K562 (cell line): ENCODE data around the gene TRMU. TPM values are rescaled to one million over a fixed set of nuclear protein-coding genes. Genes with fewer than 3 reads are reported as not detected.

Experiments used
- ATAC-seq: fragments of 200-7000 bp; cut with Tn5 transposase; 3 replicates; pipeline ENCODE4 v1.9.1; 2020; ENCODE audit warnings: moderate library complexity
- BruUV-seq: library from RNA; stranded (reverse); fragments of 400-500 nt; replicated peaks from 2 replicates; lab custom pipeline; 2021; lab: Mats Ljungman, UMichigan
- CTCF ChIA-PET: fragments of 300-600 bp; formaldehyde crosslinking; extraction: SDS; loops from one replicate; lab custom pipeline; 2021; ENCODE audit warnings: low intra/inter-chr PET ratio; lab: Yijun Ruan, JAX
- POLR2A ChIA-PET: fragments of 300-600, 350-650 bp; sonication (Branson Sonifier 250); formaldehyde crosslinking; extraction: SDS; loops from one replicate; lab custom pipeline; 2021; ENCODE audit warnings: antibody characterized with exemption, inconsistent platforms; lab: Yijun Ruan, JAX
- DNase-seq, 4 experiments: peaks; one replicate each; pipeline versions ENCODE4 v3.0.0 to v3.0.0-alpha.2; 2011 to 2018; ENCODE audit warnings: low spot score in 3 of 4, mixed read lengths in 3 of 4; ENCODE audit errors: extremely low read depth in 1 of 4
- FAIRE-seq: peaks from 2 replicates; lab custom pipeline; 2011; peaks lifted over from hg19 to GRCh38; lab: Jason Lieb, UNC
- H2AFZ ChIP-seq: 2 replicates; pipeline ENCODE4 v1.6.0; 2011; ENCODE audit warnings: low read depth, low read length, control low read depth, inconsistent platforms
- H3K27ac ChIP-seq: fragments of 200-600 bp; 3 replicates; pipeline ENCODE4 v1.8.0; 2011; ENCODE audit warnings: low read depth, mild to moderate bottlenecking, control low read depth, inconsistent platforms, low read length, moderate library complexity, mixed read lengths; ENCODE audit errors: extremely low read depth
- H3K27me3 ChIP-seq, 2 experiments: fragments of 300-600 bp in 1 of 2; 2 replicates in 1 of 2; 3 replicates in 1 of 2; pipeline versions ENCODE4 v1.6.0 to v1.8.0; 2011; ENCODE audit warnings: inconsistent platforms in 2 of 2, low read length in 2 of 2, mild to moderate bottlenecking in 1 of 2, mixed read lengths in 1 of 2, moderate library complexity in 1 of 2; ENCODE audit not compliant: control insufficient read depth in 2 of 2, insufficient read depth in 2 of 2
- H3K36me3 ChIP-seq: fragments of 300-600 bp; 3 replicates; pipeline ENCODE4 v1.8.0; 2011; ENCODE audit warnings: mild to moderate bottlenecking, low read length, inconsistent platforms; ENCODE audit not compliant: control insufficient read depth, insufficient read depth
- H3K4me1 ChIP-seq, 2 experiments: fragments of 200-600 bp in 1 of 2; replicated peaks in 1 of 2; 2 replicates in 1 of 2; 3 replicates in 1 of 2; pipeline versions ENCODE4 v1.5.1 to v1.8.0; 2011; ENCODE audit warnings: inconsistent platforms in 2 of 2, low read length in 2 of 2, mild to moderate bottlenecking in 1 of 2, mixed read lengths in 1 of 2, moderate library complexity in 1 of 2; ENCODE audit not compliant: control insufficient read depth in 2 of 2, insufficient read depth in 2 of 2
- H3K4me2 ChIP-seq: 2 replicates; pipeline ENCODE4 v1.6.1; 2011; ENCODE audit warnings: low read length, control low read depth, inconsistent platforms, mixed read lengths; ENCODE audit not compliant: insufficient read depth
- H3K4me3 ChIP-seq: fragments of 200-600 bp; sonication (generic), shearing (Covaris generic); 2 replicates; pipeline ENCODE4 v1.5.1; 2016; ENCODE audit warnings: control low read depth, inconsistent platforms
- H3K79me2 ChIP-seq: fragments of 200-600 bp; 3 replicates; pipeline ENCODE4 v1.8.0; 2011; ENCODE audit warnings: low read length, inconsistent platforms; ENCODE audit not compliant: control insufficient read depth, insufficient read depth
- H3K9ac ChIP-seq, 2 experiments: 2 replicates each; pipeline versions ENCODE4 v1.6.0 to v1.6.1; 2011; ENCODE audit warnings: low read depth in 2 of 2, low read length in 2 of 2, control low read depth in 1 of 2, inconsistent platforms in 1 of 2, mild to moderate bottlenecking in 1 of 2, mixed read lengths in 1 of 2; ENCODE audit not compliant: insufficient read depth in 1 of 2
- H3K9me1 ChIP-seq: one replicate; pipeline ENCODE4 v1.6.0; 2011; ENCODE audit warnings: inconsistent platforms, mild to moderate bottlenecking, low read length, moderate library complexity; ENCODE audit not compliant: control insufficient read depth, insufficient read depth
- H3K9me3 ChIP-seq: replicated peaks from 2 replicates; pipeline ENCODE4 v1.5.1; 2011; ENCODE audit warnings: low read depth, low read length, inconsistent platforms; ENCODE audit not compliant: control insufficient read depth, insufficient read depth
- H4K20me1 ChIP-seq: replicated peaks from 2 replicates; pipeline ENCODE4 v1.6.1; 2011; ENCODE audit warnings: low read length, inconsistent platforms, mixed read lengths; ENCODE audit not compliant: control insufficient read depth, insufficient read depth
- ARNT ChIP-seq, 2 experiments: fragments of 450-650 bp; IDR thresholded peaks; 2 replicates each; pipeline ENCODE4 v1.6.1; 2016; ENCODE audit warnings: mild to moderate bottlenecking in 1 of 2
- CTCFL ChIP-seq: IDR thresholded peaks from 2 replicates; pipeline ENCODE4 v1.6.1; 2011; ENCODE audit warnings: borderline replicate concordance, low read depth, mild to moderate bottlenecking, moderate library complexity, low read length; ENCODE audit not compliant: insufficient read depth, poor library complexity, severe bottlenecking
- EP300 ChIP-seq: IDR thresholded peaks from 2 replicates; pipeline ENCODE4 v1.6.1; 2012; ENCODE audit warnings: low read length, improper control_type of control experiment
- FOXJ2 ChIP-seq: fragments of 200-800 bp; sonication (Bioruptor generic); IDR thresholded peaks from 2 replicates; pipeline ENCODE4 v1.6.1; 2016; ENCODE audit warnings: missing genetic modification characterization, missing compliant biosample characterization
- HLTF ChIP-seq: fragments of 450-650 bp; IDR thresholded peaks from 2 replicates; pipeline ENCODE4 v1.6.1; 2016
- PTBP1 ChIP-seq: fragments of 200-400 bp; formaldehyde crosslinking; IDR thresholded peaks from 2 replicates; pipeline ENCODE4 v1.6.1; 2017; ENCODE audit warnings: low read depth, low read length
- RUNX1 ChIP-seq: sonication (generic); IDR thresholded peaks from 2 replicates; pipeline ENCODE4 v1.6.1; 2016; ENCODE audit warnings: antibody characterized with exemption, low read depth
- SIX5 ChIP-seq, 2 experiments: IDR thresholded peaks; 2 replicates each; pipeline ENCODE4 v1.6.1; 2011; ENCODE audit warnings: low read length in 2 of 2, borderline replicate concordance in 1 of 2, low read depth in 1 of 2, mild to moderate bottlenecking in 1 of 2, moderate library complexity in 1 of 2; ENCODE audit not compliant: insufficient read depth in 1 of 2
- SMAD3 ChIP-seq: fragments of 450-650 bp; formaldehyde crosslinking; conservative IDR thresholded peaks from 2 replicates; pipeline ENCODE4 v1.4.0; 2020; ENCODE audit warnings: mild to moderate bottlenecking
- SRSF7 ChIP-seq: fragments of 200-400 bp; formaldehyde crosslinking; optimal IDR thresholded peaks from 2 replicates; pipeline ENCODE3; 2017; ENCODE audit warnings: mild to moderate bottlenecking, low read depth, low read length
- ZNF232 ChIP-seq: sonication (generic); formaldehyde crosslinking; IDR thresholded peaks from 2 replicates; pipeline ENCODE4 v1.8.0; 2022; ENCODE audit warnings: mild to moderate bottlenecking, missing genetic modification reagents
- WGBS: fragments of 100-300 bp; shearing (Covaris generic); methylation state at CpG from one replicate; pipeline ENCODE4 v1.1.6; 2016; ENCODE audit warnings: low coverage, mixed read lengths; ENCODE audit not compliant: insufficient coverage; ENCODE audit errors: missing lambda C conversion rate; 5-methylcytosine and 5-hydroxymethylcytosine counted together
- in situ Hi-C: fragments of 300-500 bp; cut with MboI; formaldehyde crosslinking; loops from 4 replicates; pipeline ENCODE4 v1.15.0; 2018; ENCODE audit warnings: inconsistent platforms, mixed read lengths
- intact Hi-C: fragments of 100-400 bp; cut with micrococcal nuclease; formaldehyde crosslinking; loops from 2 replicates; pipeline ENCODE4 v1.14.2; 2022
- polyA plus RNA-seq, 8 experiments: library from polyadenylated mRNA; depleted of rRNA in 4 of 8; stranded (reverse) in 5 of 8; unstranded in 3 of 8; fragments of >200 nt; fragmentation: Nextera tagmentation in 2 of 8; fragmentation: Illumina TruSeq in 1 of 8; extraction: Ambion mirVana in 2 of 8; extraction: Trizol in 1 of 8; gene quantifications; 2 replicates each; pipeline versions ENCODE4 v1.2.1 to v1.2.3, GENCODE V29; 2011 to 2014; ENCODE audit warnings: inconsistent platforms in 1 of 8, missing spikeins in 1 of 8
- total RNA-seq, 7 experiments: library from RNA; depleted of rRNA in 6 of 7; stranded (reverse); fragments of >200 nt in 6 of 7; fragmentation: Illumina TruSeq in 2 of 7; extraction: Trizol in 2 of 7; gene quantifications; 2 replicates each; pipeline versions ENCODE4 v1.2.1 to v1.2.3, GENCODE V29; 2011 to 2021; ENCODE audit warnings: low replicate concordance in 1 of 7

The TRMU gene
- total and polyA plus RNA-seq, 9 of the 15 experiments (the other 6 are each of a cell fraction or from before 2014, with no cell fraction given), result 2.3 to 49.9 (median 35.3) TPM

- peaks cover 59% of the 10 kb centered on the region; the same call in 2 of the 3 replicates for H3K36me3 ChIP-seq
- intact Hi-C loops (no loop called here), in situ Hi-C loops (loop anchor here (25.0 kb wide), 1 partner anchor 305 kb away; no protein-coding TSS in a partner anchor)
- no peaks in the 10 kb centered on the region for H3K79me2 ChIP-seq
- peaks cover 0 to 3% of the 10 kb centered on the region in 2 experiments; a peak in 1 of 5 replicates for H3K4me1 ChIP-seq
- H3K27ac ChIP-seq, result no peak overlapping the region
- no peaks in the 10 kb centered on the region for H3K27me3 ChIP-seq
- POLR2A ChIA-PET, result interaction anchor here (0.5 kb wide), 1 partner anchor 706 kb away, joined by 3 read pairs; no protein-coding TSS in a partner anchor
- H3K9me3 ChIP-seq, result no peaks in the 10 kb centered on the region
- no peak for FAIRE-seq
- H3K9me1 ChIP-seq, result no peaks in the 10 kb centered on the region
- TF ChIP-seq CTCFL (no peak), PTBP1 (no peak), FOXJ2 (tag) (no peak), SIX5 (IDR thresholded peaks at IDR 0.05; ENCODE audit: borderline replicate concordance in 1 of 2, insufficient read depth in 1 of 2, low read depth in 1 of 2, low read length in 2 of 2) (no peak), RUNX1 (no peak), SRSF7 (no peak), HLTF (no peak), ARNT (IDR thresholded peaks at IDR 0.05) (no peak), EP300 (no peak), SMAD3 (CRISPR knock-in tag) (no peak), ZNF232 (no peak)
- H3K4me3 ChIP-seq, result no peak overlapping the region
- H3K4me2 ChIP-seq, result no peak overlapping the region
- no peaks in the 10 kb centered on the region for H4K20me1 ChIP-seq
- no peak for ATAC-seq
- H3K9ac ChIP-seq, result no peak overlapping the region
- no peak overlapping the region for H2AFZ ChIP-seq
- CTCF ChIA-PET, result no interaction called here
- DNase-seq, result no peak
- WGBS, result 85% methylated on average over 12 of the region's 20 CpGs
- BruUV-seq, result no TSS peak
These were observed 17.9 kb upstream of the TRMU start for GRCh38 chr22:46317646-46318045.
